Peyer's patch (tissue), 4 donors: Measurements from ENCODE around the gene SHISA9.

Experiments used
- CTCF ChIP-seq, 6 experiments: fragments of 450-650 bp in 4 of 6; fragments of 200-600 bp in 2 of 6; sonication (generic) in 1 of 6; IDR thresholded peaks; one replicate each; pipeline ENCODE4 v1.5.1; 2017 to 2019; ENCODE audit warnings: antibody characterized with exemption in 6 of 6, mild to moderate bottlenecking in 3 of 6, moderate library complexity in 1 of 6
- POLR2A ChIP-seq, 2 donors: fragments of 450-650 bp; IDR thresholded peaks; one replicate each; pipeline ENCODE4 v1.5.1; 2017; ENCODE audit warnings: antibody characterized with exemption in 2 of 2, mild to moderate bottlenecking in 2 of 2, moderate library complexity in 2 of 2

GRCh38 chr16:13108126-13108525 is 206.7 kb downstream of the SHISA9 start:
- TF ChIP-seq CTCF (IDR thresholded peaks at IDR 0.05) (no peak), POLR2A (IDR thresholded peaks at IDR 0.05) (no peak)
